Thyroid gland (tissue), 4 donors: ENCODE data around the gene ANKRD29.

ENCODE experiments used
- CTCF ChIP-seq, 6 experiments: fragments of 200-600 bp in 3 of 6; fragments of 450-650 bp in 3 of 6; sonication (generic) in 3 of 6; IDR thresholded peaks; one replicate each; pipeline ENCODE4 v1.5.1; 2016 to 2019; ENCODE audit warnings: antibody characterized with exemption in 6 of 6, mild to moderate bottlenecking in 2 of 6, inconsistent platforms in 1 of 6, moderate library complexity in 1 of 6
- POLR2A ChIP-seq, 2 donors: fragments of 450-650 bp; IDR thresholded peaks; one replicate each; pipeline ENCODE4 v1.6.1; 2017; ENCODE audit warnings: antibody characterized with exemption in 2 of 2, mild to moderate bottlenecking in 2 of 2, moderate library complexity in 1 of 2

GRCh38 chr18:23668731-23669130 is 6.0 kb upstream of the ANKRD29 start:
- TF ChIP-seq CTCF (IDR thresholded peaks at IDR 0.05) (no peak), POLR2A (IDR thresholded peaks at IDR 0.05) (no peak)
